SKM-1 treated with dmso at 0.1 percent for 144 hours (cell line): Measurements from ENCODE around the gene GPATCH2.
"Not testable (repeated sequence)": the region's sequence is repeated elsewhere in the genome, so short reads cannot be mapped to it uniquely, and the experiment has no call there.

Source experiments
- DNase-seq: peaks from one replicate; lab custom pipeline; 2025; ENCODE audit not compliant: unreplicated experiment; lab: John Stamatoyannopoulos, UW

Gene GPATCH2

DNA sequence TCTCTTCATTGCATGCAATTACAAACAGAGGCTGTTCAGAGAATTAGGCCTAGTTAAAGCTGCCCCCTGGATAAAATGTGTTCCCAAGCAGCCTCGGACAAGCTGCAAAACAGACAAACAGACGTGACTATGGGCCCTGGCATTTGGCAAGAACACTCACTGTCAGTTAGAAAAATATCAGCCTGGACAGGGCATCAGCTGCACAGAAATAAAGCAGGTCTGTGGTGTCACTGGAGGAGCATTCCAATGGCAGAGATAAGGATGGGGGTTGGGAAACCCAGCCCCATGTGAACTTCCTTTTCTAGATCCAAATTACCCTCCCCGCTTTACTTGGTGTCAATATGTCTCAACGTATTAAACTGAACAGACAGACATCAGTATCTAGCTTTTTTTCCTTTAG lies 177.1 kb downstream of the GPATCH2 start:
- no peak for DNase-seq

DNA sequence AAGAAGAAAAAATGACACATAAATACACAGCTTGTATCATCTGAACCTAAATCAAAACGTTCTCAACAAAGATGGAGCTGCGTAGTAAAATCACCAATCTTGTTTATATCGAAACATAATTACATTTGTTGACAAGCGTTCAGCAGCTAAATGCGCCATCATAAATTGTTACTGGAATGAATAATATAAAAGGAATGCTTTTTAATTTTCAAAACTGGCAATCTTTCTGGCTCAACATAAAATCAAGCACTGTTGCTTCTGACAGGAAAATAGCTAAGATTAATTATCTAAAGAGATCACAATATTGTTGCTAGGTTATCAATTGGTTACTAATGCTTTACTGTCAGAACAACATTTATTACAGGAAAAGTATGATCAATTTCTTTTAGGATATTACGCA lies 181.5 kb downstream of the GPATCH2 start:
- DNase-seq: no peak

DNA sequence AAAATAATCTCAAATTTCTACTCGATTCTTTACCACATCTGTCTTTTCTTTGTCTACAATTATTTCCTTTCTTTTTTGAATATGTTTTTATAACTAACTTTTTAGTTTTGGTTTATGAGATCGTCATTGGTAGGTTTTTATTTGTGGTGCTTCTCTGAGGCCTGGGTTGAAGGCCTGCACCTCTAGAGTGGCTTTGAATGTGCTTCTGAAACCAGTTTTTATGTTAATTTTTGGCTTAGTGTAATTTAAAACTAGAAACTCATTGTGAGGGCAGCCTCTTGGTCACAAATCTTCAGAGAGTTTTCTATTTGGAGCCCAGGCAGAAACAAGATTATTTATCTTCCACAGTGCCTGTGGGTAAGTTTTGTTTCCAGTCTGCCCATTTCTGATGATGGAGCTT lies 187.0 kb downstream of the GPATCH2 start:
- DNase-seq: no peak

DNA sequence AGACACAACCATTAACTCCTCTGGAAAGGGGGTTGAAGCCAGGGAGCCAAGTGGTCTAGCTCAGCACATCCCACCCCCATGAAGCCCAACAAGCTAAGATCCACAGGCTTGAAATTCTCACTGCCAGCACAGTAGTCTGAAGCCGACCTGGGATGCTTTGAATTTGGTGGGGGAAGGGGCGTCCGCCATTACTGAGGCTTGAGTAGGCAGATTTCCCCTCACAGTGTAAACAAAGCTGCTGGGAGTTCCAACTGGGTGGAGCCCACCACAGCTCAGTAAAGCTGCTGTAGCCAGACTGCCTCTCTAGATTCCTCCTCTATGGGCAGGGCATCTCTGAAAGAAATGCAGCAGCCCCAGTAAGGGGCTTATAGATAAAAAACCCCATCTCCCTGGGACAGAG lies 193.5 kb downstream of the GPATCH2 start:
- no peak for DNase-seq

DNA sequence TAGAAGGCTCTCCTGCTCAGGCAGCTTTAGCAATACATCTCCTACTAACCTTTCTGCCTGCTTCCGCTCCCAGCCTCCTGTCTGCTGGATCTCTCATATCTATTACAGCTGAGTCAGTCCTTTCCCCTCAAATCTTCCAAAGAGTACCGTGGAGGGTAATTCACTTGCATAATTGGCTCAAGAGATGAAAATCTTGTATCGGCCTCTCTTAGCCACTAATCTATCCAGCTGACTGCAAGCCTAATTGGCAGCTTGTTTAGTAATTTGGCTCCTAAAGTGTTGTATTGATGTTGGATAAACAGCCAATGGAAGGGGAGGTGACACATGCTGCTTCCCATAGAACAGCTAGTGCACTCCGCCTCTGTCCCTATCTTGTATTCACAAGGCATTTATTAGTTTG lies 195.7 kb downstream of the GPATCH2 start:
- no peak for DNase-seq

DNA sequence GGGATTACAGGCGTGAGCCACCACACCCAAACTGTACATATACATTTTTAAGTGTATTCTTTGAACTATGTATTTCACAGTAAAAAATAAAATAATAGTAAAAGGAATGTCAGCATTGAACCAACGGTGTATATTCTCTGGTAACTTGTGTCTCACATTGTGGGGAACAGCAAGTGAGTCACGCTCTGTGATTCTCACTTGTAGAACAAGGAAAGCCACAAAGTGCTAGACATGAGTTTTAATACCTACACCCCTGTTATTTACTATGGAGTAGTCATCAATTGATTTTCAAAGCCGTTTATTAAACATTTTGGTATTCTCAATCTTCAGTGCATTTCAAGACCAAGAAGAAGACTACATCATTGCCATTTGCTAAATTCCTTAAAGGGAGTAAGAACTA lies 197.2 kb downstream of the GPATCH2 start:
- DNase-seq: no peak

DNA sequence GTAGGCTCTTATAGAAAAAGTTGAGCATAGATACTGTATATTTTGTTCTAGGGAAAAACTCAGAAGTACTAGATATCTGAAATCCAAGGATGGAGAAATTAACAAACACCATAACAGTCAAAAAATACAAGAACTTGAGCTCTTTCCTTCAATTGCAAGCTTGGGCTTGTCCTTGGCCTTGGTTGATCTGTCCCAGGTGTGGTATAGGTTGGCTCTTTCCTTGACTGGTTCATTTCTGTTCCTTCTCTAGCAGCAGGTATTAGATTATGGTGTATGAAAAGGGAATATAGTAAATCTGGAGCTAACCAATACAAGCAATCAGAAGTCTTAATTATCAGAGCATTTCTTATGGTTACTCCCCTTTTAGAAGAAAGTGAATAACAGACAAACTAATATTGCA lies 198.6 kb downstream of the GPATCH2 start:
- no peak for DNase-seq

DNA sequence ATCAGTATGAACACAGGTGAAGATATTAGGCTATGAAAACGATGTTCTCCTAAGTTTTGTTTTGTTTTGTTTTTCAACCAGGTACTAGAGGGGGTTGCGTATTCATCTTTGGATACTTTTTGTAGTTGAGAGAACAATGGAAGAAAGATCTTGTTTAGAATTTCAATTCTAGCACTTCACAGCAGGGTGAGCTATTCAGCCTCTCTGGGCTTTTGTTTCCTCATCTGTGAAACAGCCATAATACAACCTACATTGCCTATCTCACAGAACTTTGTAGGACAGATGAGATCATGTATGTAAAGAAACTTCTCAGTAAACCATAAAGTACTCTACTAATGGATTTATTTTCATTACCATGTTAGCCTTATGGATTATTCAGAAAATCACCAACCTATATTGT lies 199.5 kb downstream of the GPATCH2 start:
- no peak for DNase-seq

DNA sequence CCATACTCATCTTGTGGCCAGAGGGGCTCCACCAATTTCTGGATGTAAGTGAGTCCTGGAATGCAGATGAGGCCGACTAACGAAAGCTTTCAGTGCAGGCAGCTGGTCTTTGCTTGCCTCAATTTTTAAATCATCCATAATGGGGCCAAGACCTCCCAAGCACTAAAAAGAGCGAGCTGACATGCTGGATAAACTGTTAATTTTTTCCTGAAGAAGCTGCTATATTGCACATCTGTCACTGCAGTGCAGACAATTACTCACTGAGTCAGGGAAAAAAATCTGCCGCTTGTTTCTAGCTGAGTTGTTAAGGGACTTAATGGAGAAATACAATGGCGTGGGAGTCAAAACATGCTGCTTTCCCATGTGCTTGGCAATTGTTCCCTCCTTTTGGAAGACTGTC lies 205.5 kb downstream of the GPATCH2 start:
- no peak for DNase-seq

DNA sequence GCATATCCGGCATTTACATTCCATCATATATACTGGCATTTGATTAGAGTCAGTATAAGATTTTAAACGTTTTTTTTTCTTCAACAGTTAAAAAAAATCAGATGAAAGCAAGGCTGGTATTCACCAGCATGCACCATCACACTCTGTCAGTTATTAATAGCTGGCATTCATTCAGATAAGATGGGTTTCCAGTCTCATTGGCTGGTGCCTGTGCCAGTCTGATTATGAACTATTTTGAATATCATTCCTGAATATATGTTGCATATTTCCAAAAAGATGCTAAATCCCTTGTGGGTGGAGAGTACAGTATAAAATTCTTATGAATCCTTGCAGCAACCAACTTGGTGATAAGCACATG lies 211.7 kb downstream of the GPATCH2 start:
- DNase-seq: no peak

DNA sequence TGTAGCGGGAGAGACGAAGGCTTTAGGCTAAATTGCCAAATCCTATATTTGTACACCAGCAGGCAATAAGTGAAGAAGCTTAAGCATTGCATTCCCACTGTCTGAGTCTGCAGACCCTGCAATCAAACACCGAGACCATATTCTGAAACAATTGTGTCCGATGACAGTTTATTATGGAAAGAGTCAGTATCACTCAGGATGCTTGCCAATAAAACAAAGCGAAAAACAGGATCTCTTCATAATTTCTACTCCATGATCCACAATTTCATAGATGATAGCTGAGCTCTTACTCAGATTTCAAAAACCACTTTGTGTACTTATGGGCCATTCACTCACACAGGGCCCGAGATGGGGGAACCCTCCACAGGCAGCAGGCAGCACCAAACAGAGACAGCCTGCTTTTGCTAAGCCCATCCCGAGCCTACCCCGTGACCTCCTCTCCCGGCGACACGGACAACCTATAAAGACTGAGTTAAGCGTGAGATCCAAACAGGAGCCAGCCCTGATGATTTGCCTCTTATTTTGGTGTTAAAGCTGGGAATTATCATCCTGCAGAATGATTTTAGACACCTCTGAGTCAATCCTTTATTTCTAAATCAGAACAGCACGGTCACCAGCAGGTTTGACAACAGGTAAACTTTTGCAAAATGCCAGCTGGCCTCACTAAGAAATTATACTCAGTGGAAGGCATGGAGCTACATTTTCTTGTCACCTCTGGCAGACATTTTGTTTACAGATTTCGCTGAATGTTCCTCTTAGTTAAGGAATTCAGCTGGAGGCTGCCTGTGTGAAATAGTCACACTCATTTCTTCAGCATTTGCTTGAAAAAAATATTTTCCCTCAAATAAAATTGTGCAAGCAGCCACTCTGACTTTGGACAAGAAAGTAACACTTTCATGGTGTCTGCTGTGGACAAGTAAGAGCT lies 212.4 kb downstream of the GPATCH2 start:
- no peak for DNase-seq

DNA sequence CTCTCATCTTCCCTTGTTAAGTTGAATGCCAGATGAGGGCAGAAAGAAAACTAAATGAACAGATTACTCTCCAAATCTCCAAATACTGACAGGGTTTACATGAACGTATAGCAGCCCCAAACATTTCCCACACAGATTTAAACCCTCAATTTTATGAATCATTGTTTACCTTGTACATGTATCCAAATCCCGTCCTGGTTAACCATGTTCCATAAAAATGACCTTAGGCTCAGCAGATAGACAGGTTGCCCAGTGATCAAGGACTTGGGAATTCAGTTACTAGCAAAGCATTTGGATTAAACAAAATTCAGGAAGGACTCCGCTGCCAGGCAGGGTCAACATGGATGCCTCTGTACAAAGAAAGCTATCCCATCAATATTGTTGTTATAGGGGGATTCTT lies 213.5 kb downstream of the GPATCH2 start:
- DNase-seq: no peak

DNA sequence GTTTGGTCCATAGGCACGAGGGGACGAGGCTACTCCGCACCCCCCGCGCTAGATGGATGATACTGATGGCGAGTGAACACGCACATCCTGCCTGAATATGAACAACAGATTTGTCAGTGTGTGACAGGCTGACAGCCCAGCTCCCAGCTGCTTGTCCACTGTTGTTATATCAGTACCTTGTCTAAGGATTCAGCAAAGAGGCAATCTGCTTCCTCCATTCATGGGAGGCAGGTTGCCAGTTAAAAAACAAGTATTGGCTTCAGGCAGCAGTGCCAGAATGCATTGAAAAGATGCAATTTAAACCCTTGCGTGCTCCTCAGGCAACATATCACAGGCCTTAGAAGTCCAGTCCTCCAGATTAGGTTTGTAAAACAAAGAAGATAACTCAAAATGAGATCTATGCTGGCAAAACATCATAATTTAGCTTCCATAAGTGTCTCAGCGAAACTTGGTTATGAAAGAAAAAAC lies 223.3 kb downstream of the GPATCH2 start:
- no peak for DNase-seq

DNA sequence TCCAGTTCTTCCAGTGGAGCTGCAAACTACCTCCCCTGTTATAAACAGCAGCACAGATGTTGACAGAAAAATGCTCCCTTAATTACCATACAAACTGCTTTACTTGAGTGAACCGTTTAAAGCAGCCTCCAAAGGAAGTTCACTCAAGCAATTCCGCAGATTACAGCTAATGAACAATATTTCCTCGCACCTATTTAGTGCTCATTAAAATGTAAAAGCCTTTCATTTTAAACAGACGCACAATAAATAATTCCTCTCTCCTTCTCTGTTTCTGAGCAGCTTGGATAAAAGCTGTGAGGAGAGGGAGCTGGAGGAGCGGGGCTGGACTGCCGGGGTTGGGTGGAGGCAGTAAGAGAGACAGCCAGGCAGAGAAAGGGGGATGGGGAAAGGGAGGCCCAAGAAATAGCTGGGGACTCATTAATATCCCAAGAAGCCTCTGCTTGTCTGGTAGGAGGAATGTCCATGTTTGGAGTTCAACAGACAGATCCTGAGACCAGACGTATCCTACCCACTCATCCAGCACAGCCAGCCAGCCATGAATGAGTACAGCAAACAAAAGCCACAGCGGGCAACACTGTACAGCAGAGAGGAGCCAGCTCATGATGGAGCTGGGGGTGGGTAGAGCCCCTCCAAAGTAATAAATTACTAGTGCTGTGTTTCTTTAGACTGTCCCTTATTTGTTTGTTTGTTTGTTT lies 227.7 kb downstream of the GPATCH2 start:
- no peak for DNase-seq

DNA sequence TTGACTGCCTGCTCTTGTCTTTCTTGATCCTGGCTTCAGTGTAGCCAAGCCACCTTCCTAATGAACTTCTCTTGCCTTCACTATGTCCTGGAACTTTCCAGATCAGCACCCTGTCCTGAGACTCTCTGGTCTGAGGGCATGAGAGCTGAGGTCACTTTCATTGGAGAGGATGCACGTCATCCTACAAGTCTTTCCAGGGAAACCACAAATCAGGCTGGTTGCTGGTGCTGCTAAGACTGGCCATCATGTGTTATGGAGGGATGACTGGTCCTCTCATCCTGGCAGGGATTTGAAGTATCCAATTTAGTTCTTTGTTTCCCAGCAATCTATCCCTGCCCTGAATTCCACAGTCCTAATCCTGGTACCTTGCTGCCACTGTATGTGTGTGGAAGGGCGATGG lies 228.6 kb downstream of the GPATCH2 start:
- no peak for DNase-seq

DNA sequence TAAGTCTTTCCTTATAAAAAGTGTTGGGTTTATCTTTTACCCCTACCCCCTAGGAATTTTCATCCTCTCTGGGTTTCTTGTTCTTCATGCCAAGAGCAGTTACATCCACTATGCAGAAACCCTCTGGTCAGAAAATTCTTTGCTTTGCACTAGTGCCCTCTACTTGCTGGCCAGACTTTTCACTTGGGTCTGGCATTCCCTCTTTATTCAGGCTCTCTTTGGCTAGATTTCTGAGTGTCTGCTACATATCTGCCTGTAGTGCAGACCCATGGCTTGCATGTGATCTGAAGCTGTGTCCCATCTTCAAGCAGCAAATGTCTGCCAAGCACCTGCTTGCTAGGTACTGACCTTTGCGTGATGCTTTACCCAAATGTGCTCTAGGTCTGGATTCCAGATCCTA lies 237.0 kb downstream of the GPATCH2 start:
- DNase-seq: no peak

DNA sequence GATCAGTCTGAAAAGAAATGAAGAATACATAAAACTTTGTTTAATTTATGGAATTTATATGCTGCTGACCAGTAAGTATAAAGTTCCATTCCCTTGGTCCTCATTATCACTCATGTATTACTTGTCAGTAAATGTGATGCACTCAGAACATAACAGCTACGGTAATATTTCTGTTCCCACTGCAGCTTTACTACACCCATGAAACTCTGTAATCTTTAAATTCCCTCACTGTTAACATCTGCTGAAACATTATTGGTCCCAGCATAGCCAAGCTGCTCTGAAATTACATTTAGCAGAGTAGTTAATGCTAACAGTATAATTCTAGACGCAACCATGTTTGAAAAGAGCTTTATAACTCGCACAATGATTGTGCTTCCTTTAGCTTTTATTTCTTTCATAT lies 238.4 kb downstream of the GPATCH2 start:
- no peak for DNase-seq

DNA sequence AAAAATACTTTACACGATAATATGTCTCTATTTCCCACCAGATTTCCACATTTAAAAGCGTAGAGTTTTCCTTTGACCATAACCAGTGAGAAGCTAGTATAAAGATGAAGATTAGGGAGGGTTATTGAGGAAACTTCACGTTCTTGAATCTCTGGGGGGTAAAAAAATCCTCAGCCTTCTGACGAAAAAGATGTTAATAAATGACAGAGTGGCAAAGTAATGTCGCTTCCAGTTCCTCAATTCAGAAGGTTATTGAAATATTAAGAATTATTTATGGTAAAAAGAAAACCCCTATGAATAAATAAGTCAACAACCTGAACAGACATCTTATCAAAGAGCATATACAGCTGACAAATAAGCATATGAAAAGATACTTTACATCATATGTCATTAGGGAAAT lies 241.0 kb downstream of the GPATCH2 start:
- DNase-seq: no peak

DNA sequence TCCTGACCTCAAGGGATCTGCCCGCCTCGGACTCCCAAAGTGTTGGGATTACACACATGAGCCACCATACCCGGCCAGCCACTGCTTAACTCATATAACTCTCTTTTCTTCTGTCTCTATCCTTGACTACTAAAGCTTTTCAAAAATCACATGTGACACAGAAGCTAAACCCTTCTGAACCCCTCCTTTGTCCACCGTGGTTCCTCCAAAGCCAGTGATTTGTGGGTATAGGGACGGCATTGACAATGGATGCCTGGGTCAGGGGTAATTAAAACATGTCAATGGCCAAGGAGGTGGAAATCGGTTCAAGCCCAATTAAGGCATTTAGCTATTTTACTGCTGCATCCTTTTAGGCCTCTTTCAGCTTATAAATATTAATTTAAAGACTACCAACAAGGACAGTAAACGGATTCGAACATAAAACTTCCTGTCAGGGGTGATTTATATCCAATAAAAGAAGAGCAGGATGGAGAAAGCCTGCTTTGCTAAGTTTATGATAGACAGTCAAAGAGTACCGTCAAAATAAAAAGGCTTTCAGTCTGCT lies 242.3 kb downstream of the GPATCH2 start:
- no peak for DNase-seq

DNA sequence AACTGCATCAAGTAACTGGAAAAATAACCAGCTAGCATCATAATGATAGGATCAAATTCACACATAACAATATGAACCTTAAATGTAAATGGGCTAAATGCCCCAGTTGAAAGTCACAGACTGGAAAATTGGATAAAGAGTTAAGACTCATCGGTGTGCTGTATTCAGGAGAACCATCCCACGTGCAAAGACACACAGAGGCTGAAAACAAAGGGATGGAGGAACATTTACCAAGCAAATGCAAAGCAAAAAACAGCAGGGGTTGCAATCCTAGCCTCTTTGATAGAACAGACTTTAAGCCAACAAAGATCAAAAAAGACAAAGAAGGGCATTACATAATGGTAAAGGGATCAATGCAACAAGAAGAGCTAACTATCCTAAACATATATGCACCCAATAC lies 249.1 kb downstream of the GPATCH2 start:
- DNase-seq: not testable (repeated sequence)

DNA sequence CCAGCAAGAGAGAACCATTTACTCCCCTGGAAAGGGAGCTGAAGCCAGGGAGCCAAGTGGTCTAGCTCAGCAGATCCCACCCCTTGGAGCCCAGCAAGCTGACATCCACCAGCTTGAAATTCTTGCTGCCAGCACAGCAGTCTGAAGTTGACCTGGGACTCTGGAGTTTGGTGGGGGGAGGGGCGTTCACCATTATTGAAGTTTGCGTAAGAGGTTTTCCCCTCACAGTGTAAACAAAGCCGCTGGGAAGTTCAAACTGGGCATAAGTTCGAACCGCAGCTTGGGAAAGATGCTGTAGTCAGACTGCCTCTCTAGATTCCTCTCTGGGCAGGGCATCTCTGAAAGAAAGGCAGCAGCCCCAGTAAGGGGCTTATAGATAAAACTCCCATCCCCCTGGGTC lies 251.1 kb downstream of the GPATCH2 start:
- not testable (repeated sequence) for DNase-seq

DNA sequence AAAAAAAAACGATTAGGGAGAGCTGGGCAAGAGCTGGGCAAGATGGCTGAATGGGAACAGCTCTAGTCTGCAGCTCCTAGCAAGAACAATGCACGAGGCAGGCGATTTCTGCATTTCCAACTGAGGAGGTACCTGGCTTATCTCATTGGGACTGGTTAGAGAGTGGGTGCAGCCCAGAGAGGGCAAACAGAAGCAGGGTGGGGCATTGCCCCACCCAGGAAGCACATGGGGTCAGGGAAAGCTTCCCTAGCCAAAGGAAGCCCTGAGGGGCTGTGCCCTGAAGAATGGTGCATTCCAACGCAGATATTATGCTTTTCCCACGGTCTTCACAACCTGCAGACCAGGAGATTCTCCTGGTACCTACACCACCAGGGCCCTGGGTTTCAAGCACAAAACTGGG lies 251.6 kb downstream of the GPATCH2 start:
- DNase-seq: no peak
